CD14-positive monocyte (primary cell): ENCODE results near the gene ATL1. TPM values are rescaled to one million over a fixed set of nuclear protein-coding genes. Genes with fewer than 3 reads are reported as not detected.

Source experiments
- DNase-seq, 3 donors: peaks; one replicate each; pipeline ENCODE4 v3.0.0-alpha.2; 2011 to 2022
- H2AFZ ChIP-seq: 2 replicates; pipeline ENCODE4 v1.6.0; 2012; ENCODE audit warnings: mild to moderate bottlenecking, low read depth, low read length, inconsistent platforms; ENCODE audit not compliant: insufficient read depth, poor library complexity, severe bottlenecking
- H3K27ac ChIP-seq, 2 donors: 1 replicate in 1 of 2; 2 replicates in 1 of 2; pipeline ENCODE4 v1.5.1; 2012 to 2013; ENCODE audit warnings: low read length in 2 of 2, control low read depth in 1 of 2, inconsistent platforms in 1 of 2, low read depth in 1 of 2, mild to moderate bottlenecking in 1 of 2
- H3K27me3 ChIP-seq, 2 donors: one replicate each; pipeline versions ENCODE4 v1.6.0 to v1.6.1; 2011 to 2013; ENCODE audit warnings: low read length in 2 of 2; ENCODE audit not compliant: control insufficient read depth in 2 of 2, insufficient read depth in 2 of 2
- H3K36me3 ChIP-seq, 2 donors: replicated peaks in 1 of 2; 1 replicate in 1 of 2; 2 replicates in 1 of 2; pipeline versions ENCODE4 v1.5.1 to v1.6.1; 2012 to 2013; ENCODE audit warnings: low read length in 2 of 2, control low read depth in 1 of 2, inconsistent platforms in 1 of 2, mild to moderate bottlenecking in 1 of 2; ENCODE audit not compliant: insufficient read depth in 2 of 2, control insufficient read depth in 1 of 2
- H3K4me1 ChIP-seq, 2 donors: 1 replicate in 1 of 2; 2 replicates in 1 of 2; pipeline versions ENCODE4 v1.5.1 to v1.6.1; 2012 to 2013; ENCODE audit warnings: low read length in 2 of 2, control low read depth in 1 of 2, inconsistent platforms in 1 of 2, mild to moderate bottlenecking in 1 of 2, moderate library complexity in 1 of 2; ENCODE audit not compliant: insufficient read depth in 2 of 2, control insufficient read depth in 1 of 2
- H3K4me2 ChIP-seq: replicated peaks from 2 replicates; pipeline ENCODE3; 2012; ENCODE audit warnings: low read length, moderate library complexity, mild to moderate bottlenecking; ENCODE audit not compliant: poor library complexity, severe bottlenecking; ENCODE audit errors: extremely low read depth
- H3K4me3 ChIP-seq, 3 experiments: fragments of 200-600 bp in 1 of 3; sonication (generic) in 1 of 3; replicated peaks in 1 of 3; 1 replicate in 2 of 3; 2 replicates in 1 of 3; pipeline ENCODE4 v1.5.1; 2011 to 2013; ENCODE audit warnings: low read length in 3 of 3, mild to moderate bottlenecking in 3 of 3, control low read depth in 2 of 3, low read depth in 2 of 3, inconsistent platforms in 1 of 3, moderate library complexity in 1 of 3
- H3K79me2 ChIP-seq: 2 replicates; pipeline ENCODE4 v1.6.0; 2012; ENCODE audit warnings: mild to moderate bottlenecking, control low read depth, inconsistent platforms, low read length, moderate library complexity; ENCODE audit not compliant: insufficient read depth
- H3K9ac ChIP-seq: 2 replicates; pipeline ENCODE4 v1.6.0; 2017; ENCODE audit warnings: low read length, mild to moderate bottlenecking; ENCODE audit not compliant: insufficient read depth, poor library complexity, severe bottlenecking
- H3K9me3 ChIP-seq, 2 donors: replicated peaks in 1 of 2; 1 replicate in 1 of 2; 2 replicates in 1 of 2; pipeline versions ENCODE4 v1.5.1 to v1.6.1; 2012 to 2013; ENCODE audit warnings: low read length in 2 of 2, control low read depth in 1 of 2; ENCODE audit not compliant: control insufficient read depth in 1 of 2, insufficient read depth in 1 of 2
- H4K20me1 ChIP-seq: 2 replicates; pipeline ENCODE4 v1.6.0; 2012; ENCODE audit warnings: mild to moderate bottlenecking, low read length, control low read depth, moderate library complexity; ENCODE audit not compliant: insufficient read depth
- H3K27ac Mint-ChIP-seq, 7 donors: one replicate each; pipeline ENCODE4 v1.8.0; 2020; ENCODE audit warnings: mild to moderate bottlenecking in 7 of 7, mixed read lengths in 7 of 7, moderate library complexity in 6 of 7, inconsistent platforms in 2 of 7
- H3K27me3 Mint-ChIP-seq, 3 donors: one replicate each; pipeline ENCODE4 v1.8.0; 2021 to 2022; ENCODE audit warnings: low read depth in 3 of 3, mild to moderate bottlenecking in 3 of 3, mixed read lengths in 3 of 3, moderate library complexity in 3 of 3, inconsistent platforms in 1 of 3
- H3K36me3 Mint-ChIP-seq, 2 donors: one replicate each; pipeline ENCODE4 v1.8.0; 2020; ENCODE audit warnings: mixed read lengths in 2 of 2, inconsistent platforms in 1 of 2, mild to moderate bottlenecking in 1 of 2
- H3K4me1 Mint-ChIP-seq: one replicate; pipeline ENCODE4 v1.8.0; 2020; ENCODE audit warnings: mild to moderate bottlenecking, mixed read lengths
- H3K4me3 Mint-ChIP-seq, 2 donors: one replicate each; pipeline ENCODE4 v1.8.0; 2020; ENCODE audit warnings: mild to moderate bottlenecking in 2 of 2, mixed read lengths in 2 of 2, moderate library complexity in 1 of 2
- H3K9me3 Mint-ChIP-seq, 7 donors: one replicate each; pipeline ENCODE4 v1.8.0; 2020 to 2022; ENCODE audit warnings: mixed read lengths in 7 of 7, mild to moderate bottlenecking in 6 of 7, moderate library complexity in 6 of 7, inconsistent platforms in 2 of 7
- CTCF ChIP-seq: fragments of 200-600 bp; IDR thresholded peaks from one replicate; pipeline ENCODE4 v1.8.0; 2022; ENCODE audit warnings: antibody characterized with exemption, mild to moderate bottlenecking
- WGBS: methylation state at CpG from one replicate; pipeline ENCODE4 v1.1.5; 2013; ENCODE audit warnings: missing lambda C conversion rate; ENCODE audit not compliant: insufficient coverage; 5-methylcytosine and 5-hydroxymethylcytosine counted together
- intact Hi-C, 2 donors: fragments of 100-400 bp; cut with micrococcal nuclease; formaldehyde crosslinking; loops; one replicate each; pipeline versions ENCODE4 v1.15.0 to v1.15.1; 2023
- polyA plus RNA-seq, 3 donors: library from polyadenylated mRNA; depleted of rRNA in 1 of 3; unstranded in 2 of 3; stranded (reverse) in 1 of 3; fragments of 300-500 nt in 2 of 3; fragments of >200 nt in 1 of 3; fragmentation: Illumina TruSeq in 2 of 3; gene quantifications; 1 replicate in 2 of 3; 2 replicates in 1 of 3; pipeline ENCODE4 v1.2.3, GENCODE V29; 2012 to 2021

Gene ATL1
- polyA plus RNA-seq, 3 donors, result 0.36 to 1.1 (median 0.99) TPM

GRCh38 chr14:50560931-50561285, 963 bp downstream of the ATL1 start:
- Histone ChIP-seq H3K79me2 (no peaks in the 10 kb centered on the region), H4K20me1 (no peaks in the 10 kb centered on the region), H3K4me1 (peaks cover 14 to 17% of the 10 kb centered on the region in 2 donors), H3K27ac (no peak overlapping the region), H3K4me3 (peak overlapping the region; percentile 53 to 95 (median 69)), H3K9me3 (no peaks in the 10 kb centered on the region), H3K36me3 (no peaks in the 10 kb centered on the region), H2AFZ (peak overlapping the region; percentile 94), H3K4me2 (peak overlapping the region; percentile 97), H3K9ac (peak overlapping the region; percentile 36), H3K27me3 (peaks cover 9 to 18% of the 10 kb centered on the region in 2 donors)
- H3K4me3 Mint-ChIP-seq, result peak overlapping the region; percentile 91 to 96
- intact Hi-C loops, result no loop called here
- H3K36me3 Mint-ChIP-seq, result peaks cover 0 to 2% of the 10 kb centered on the region in 2 donors
- peaks cover 0 to 3% (median 0%) of the 10 kb centered on the region in 7 donors for H3K9me3 Mint-ChIP-seq
- 0% methylated on average over 18 of the region's 21 CpGs for WGBS
- peaks cover 13 to 24% (median 18%) of the 10 kb centered on the region in 3 donors for H3K27me3 Mint-ChIP-seq
- H3K4me1 Mint-ChIP-seq, result peaks cover 19% of the 10 kb centered on the region
- H3K27ac Mint-ChIP-seq, result no peak overlapping the region
- DNase-seq, result peak; percentile 33 to 51 (median 37)
- TF ChIP-seq CTCF, result no peak

- Mint-ChIP-seq H3K36me3 (peaks cover 0 to 2% of the 10 kb centered on the region in 2 donors), H3K4me3 (no peak overlapping the region), H3K4me1 (peaks cover 19% of the 10 kb centered on the region), H3K9me3 (peaks cover 0 to 3% (median 0%) of the 10 kb centered on the region in 7 donors), H3K27me3 (peaks cover 11 to 23% (median 16%) of the 10 kb centered on the region in 3 donors), H3K27ac (no peak overlapping the region)
- Histone ChIP-seq H3K27me3 (peaks cover 9 to 18% of the 10 kb centered on the region in 2 donors), H3K9ac (no peak overlapping the region), H4K20me1 (no peaks in the 10 kb centered on the region), H3K9me3 (no peaks in the 10 kb centered on the region), H3K4me2 (no peak overlapping the region), H3K4me3 (no peak overlapping the region), H3K79me2 (no peaks in the 10 kb centered on the region), H3K36me3 (no peaks in the 10 kb centered on the region), H3K27ac (no peak overlapping the region), H2AFZ (no peak overlapping the region), H3K4me1 (peaks cover 14 to 17% of the 10 kb centered on the region in 2 donors)
- no peak for DNase-seq
- intact Hi-C loops, result no loop called here
- WGBS, result no CpG with 5 or more reads among the region's 1 CpG
- no peak for TF ChIP-seq CTCF
Measured at GRCh38 chr14:50562841-50563240, 2.9 kb downstream of the ATL1 start.
